ENCODE data around the gene MRPS18A. TPM values are rescaled to one million over a fixed set of nuclear protein-coding genes. Genes with fewer than 3 reads are reported as not detected.

The MRPS18A gene
- total and polyA plus RNA-seq, 2 of the 8 experiments (the other 6 are each of a cell fraction or from before 2014, with no cell fraction given): 48.3 to 121 TPM

- Histone ChIP-seq H3K27me3 (replicated peaks in 1 of 4; ENCODE audit: control insufficient read depth in 3 of 4, extremely low read depth in 1 of 4, insufficient read depth in 3 of 4, low read length in 3 of 4) (no peaks in the 10 kb centered on the region), H3K4me2 (ENCODE audit: insufficient read depth in 1 of 2, low read depth in 2 of 2, low read length in 2 of 2) (no peak overlapping the region), H3K14ac (ENCODE audit: insufficient read length) (no peak overlapping the region), H3K79me2 (ENCODE audit: control insufficient read depth in 1 of 2, insufficient read depth in 2 of 2, low read length in 2 of 2) (no peaks in the 10 kb centered on the region), H4K91ac (replicated peaks; ENCODE audit: insufficient read length, low read length) (no peak overlapping the region), H2AK5ac (ENCODE audit: low read depth, low read length) (no peak overlapping the region), H2BK15ac (ENCODE audit: low read length) (no peak overlapping the region), H3K23me2 (ENCODE audit: low read depth, low read length) (no peaks in the 10 kb centered on the region), H3K9me3 (ENCODE audit: insufficient read depth in 2 of 2, low read depth in 1 of 2, low read length in 1 of 2) (no peaks in the 10 kb centered on the region), H3K79me1 (ENCODE audit: low read depth, low read length) (no peaks in the 10 kb centered on the region), H3K27ac (ENCODE audit: low read depth, low read length) (no peak overlapping the region), H2BK12ac (ENCODE audit: low read depth, low read length) (no peak overlapping the region), H2BK120ac (replicated peaks; ENCODE audit: low read depth, low read length) (no peak overlapping the region), H3K9ac (replicated peaks in 1 of 4; ENCODE audit: extremely low read depth in 1 of 4, low read depth in 3 of 4, low read length in 3 of 4) (no peak overlapping the region), H3K4me1 (replicated peaks in 1 of 4; ENCODE audit: control insufficient read depth in 3 of 4, insufficient read depth in 4 of 4, low read length in 3 of 4) (peaks cover 0 to 5% (median under 1%) of the 10 kb centered on the region in 4 experiments; a peak in 4 of 7 replicates), H4K20me1 (replicated peaks in 1 of 2; ENCODE audit: control insufficient read depth in 1 of 2, insufficient read depth in 2 of 2, low read length in 2 of 2) (no peaks in the 10 kb centered on the region), H3K36me3 (ENCODE audit: control insufficient read depth in 2 of 4, insufficient read depth in 4 of 4, low read length in 3 of 4) (no peaks in the 10 kb centered on the region), H3K4me3 (ENCODE audit: extremely low read depth in 1 of 4, insufficient read depth in 2 of 4, low read depth in 3 of 4, low read length in 4 of 4) (no peak overlapping the region), H3K4ac (replicated peaks; ENCODE audit: insufficient read length, low read depth, low read length) (no peak overlapping the region), H3K56ac (replicated peaks; ENCODE audit: insufficient read length, low read depth, low read length) (no peak overlapping the region), H4K5ac (ENCODE audit: insufficient read length, low read depth, low read length) (no peak overlapping the region), H3K23ac (ENCODE audit: insufficient read length) (no peak overlapping the region), H2AFZ (ENCODE audit: low read length) (no peak overlapping the region), H4K8ac (ENCODE audit: extremely low read depth, insufficient read depth, low read length) (no peak overlapping the region; the same call in 1 of the 2 replicates), H3K18ac (ENCODE audit: extremely low read depth, low read length) (no peak overlapping the region), H2BK5ac (ENCODE audit: low read depth, low read length) (no peak overlapping the region), H2BK20ac (ENCODE audit: low read length) (no peak overlapping the region)
- FAIRE-seq: no peak
- POLR2A ChIA-PET (ENCODE audit: partially characterized antibody): interaction anchor here (1.4 to 1.7 kb wide), 2 partner anchors 50 to 53 kb away, joined by 3 to 4 read pairs; no protein-coding TSS in a partner anchor
- WGBS, 2 experiments (ENCODE audit: extremely low coverage in 1 of 2, insufficient coverage in 1 of 2, insufficient read length in 1 of 2, insufficient replicate concordance in 2 of 2, low coverage in 1 of 2, low lambda C conversion rate in 2 of 2, missing lambda C conversion rate in 1 of 2): 87% methylated on average over 7 of the region's 7 CpGs; no CpG with 5 or more reads in 1 of the 2 experiments
- TF ChIP-seq RAD21 (IDR thresholded peaks at IDR 0.05 in 1 of 2, conservative IDR thresholded peaks at IDR 0.05 in 1 of 2; ENCODE audit: low read depth in 2 of 2, low read length in 2 of 2) (no peak), NRF1 (IDR thresholded peaks at IDR 0.05; ENCODE audit: low read depth, low read length) (no peak), SAP30 (IDR thresholded peaks at IDR 0.05; ENCODE audit: insufficient read depth, insufficient replicate concordance, low read length) (no peak), RNF2 (IDR thresholded peaks at IDR 0.05; ENCODE audit: borderline replicate concordance, low read depth, low read length, missing control alignments, poor library complexity, severe bottlenecking) (no peak), CBX5 (IDR thresholded peaks at IDR 0.05; ENCODE audit: low read depth, low read length) (no peak), ASH2L (IDR thresholded peaks at IDR 0.05; ENCODE audit: low read length) (no peak), SP4 (IDR thresholded peaks at IDR 0.05; ENCODE audit: low read length) (no peak), PHF8 (conservative IDR thresholded peaks at IDR 0.05; ENCODE audit: low read depth, low read length) (no peak)
- CTCF ChIA-PET (ENCODE audit: partially characterized antibody): interaction anchor here (1.0 to 7.4 kb wide), 9 partner anchors 11 to 359 kb away, joined by 3 to 89 read pairs (median 7); partner anchors contain the start of gene VEGFA
- DNase-seq (ENCODE audit: low read depth in 1 of 2, low spot score in 2 of 2): no peak
Measured at GRCh38 chr6:43719511-43719910, 31.9 kb upstream of the MRPS18A start.

Data from H1 (cell line).